ENCODE measurements around the gene MAN2A1. TPM values are rescaled to one million over a fixed set of nuclear protein-coding genes. Genes with fewer than 3 reads are reported as not detected.

The MAN2A1 gene
- total RNA-seq, 2 experiments from 2014 or later, result 23.0 to 28.7 TPM

GRCh38 chr5:109880907-109881685 is 191.4 kb downstream of the MAN2A1 start:
- intact Hi-C loops (cut with micrococcal nuclease; ENCODE audit: unreplicated experiment), result no loop called here
- BruUV-seq (replicated peaks), result no TSS peak
- Histone ChIP-seq H3K4me2 (ENCODE audit: low read length) (no peak overlapping the region), H3K79me2 (ENCODE audit: insufficient read depth, low read depth, low read length) (no peaks in the 10 kb centered on the region), H3K36me3 (ENCODE audit: insufficient read depth, low read length) (no peaks in the 10 kb centered on the region), H3K4me1 (ENCODE audit: insufficient read depth, low read length, poor library complexity, severe bottlenecking) (no peaks in the 10 kb centered on the region), H4K20me1 (ENCODE audit: insufficient read depth, low read length) (no peaks in the 10 kb centered on the region), H3K9me2 (ENCODE audit: insufficient read depth, low read length) (no peaks in the 10 kb centered on the region), H2AFZ (ENCODE audit: low read length) (no peak overlapping the region), H3K4me3 (ENCODE audit: low read depth, low read length, poor library complexity, severe bottlenecking) (no peak overlapping the region), H3K27ac (ENCODE audit: low read depth, low read length, poor library complexity, severe bottlenecking) (no peak overlapping the region), H3K9me3 (ENCODE audit: low read length) (no peaks in the 10 kb centered on the region)
- CTCF ChIA-PET (ENCODE audit: unreplicated experiment), result no interaction called here
- TF ChIP-seq EZH2phosphoT487 (IDR thresholded peaks at IDR 0.05; ENCODE audit: borderline replicate concordance, low read depth, low read length) (no peak), CTCF (conservative IDR thresholded peaks at IDR 0.05; ENCODE audit: low read length) (no peak)
- POLR2A ChIA-PET, result interaction anchor here (0.6 to 0.7 kb wide), 2 partner anchors 28 to 113 kb away, joined by 3 read pairs; no protein-coding TSS in a partner anchor
- no peak for DNase-seq (ENCODE audit: low spot score)

GRCh38 chr5:109882546-109882945 is 192.8 kb downstream of the MAN2A1 start:
- Histone ChIP-seq H3K9me2 (ENCODE audit: insufficient read depth, low read length) (no peaks in the 10 kb centered on the region), H3K79me2 (ENCODE audit: insufficient read depth, low read depth, low read length) (no peaks in the 10 kb centered on the region), H3K4me3 (ENCODE audit: low read depth, low read length, poor library complexity, severe bottlenecking) (no peak overlapping the region), H4K20me1 (ENCODE audit: insufficient read depth, low read length) (no peaks in the 10 kb centered on the region), H3K4me1 (ENCODE audit: insufficient read depth, low read length, poor library complexity, severe bottlenecking) (no peaks in the 10 kb centered on the region), H3K36me3 (ENCODE audit: insufficient read depth, low read length) (no peaks in the 10 kb centered on the region), H3K27ac (ENCODE audit: low read depth, low read length, poor library complexity, severe bottlenecking) (no peak overlapping the region), H3K4me2 (ENCODE audit: low read length) (no peak overlapping the region), H3K9me3 (ENCODE audit: low read length) (no peaks in the 10 kb centered on the region), H2AFZ (ENCODE audit: low read length) (no peak overlapping the region)
- no peak for DNase-seq (ENCODE audit: low spot score)
- TF ChIP-seq CTCF (conservative IDR thresholded peaks at IDR 0.05; ENCODE audit: low read length) (no peak), EZH2phosphoT487 (IDR thresholded peaks at IDR 0.05; ENCODE audit: borderline replicate concordance, low read depth, low read length) (no peak)
- BruUV-seq (replicated peaks), result no TSS peak
- CTCF ChIA-PET (ENCODE audit: unreplicated experiment), result no interaction called here
- intact Hi-C loops (cut with micrococcal nuclease; ENCODE audit: unreplicated experiment), result no loop called here
- POLR2A ChIA-PET, result no interaction called here

GRCh38 chr5:109884676-109885075 is 194.9 kb downstream of the MAN2A1 start:
- Histone ChIP-seq H3K4me1 (ENCODE audit: insufficient read depth, low read length, poor library complexity, severe bottlenecking) (no peaks in the 10 kb centered on the region), H3K79me2 (ENCODE audit: insufficient read depth, low read depth, low read length) (no peaks in the 10 kb centered on the region), H3K36me3 (ENCODE audit: insufficient read depth, low read length) (no peaks in the 10 kb centered on the region), H3K4me2 (ENCODE audit: low read length) (no peak overlapping the region), H2AFZ (ENCODE audit: low read length) (no peak overlapping the region), H3K27ac (ENCODE audit: low read depth, low read length, poor library complexity, severe bottlenecking) (no peak overlapping the region), H3K4me3 (ENCODE audit: low read depth, low read length, poor library complexity, severe bottlenecking) (no peak overlapping the region), H3K9me3 (ENCODE audit: low read length) (no peaks in the 10 kb centered on the region), H3K9me2 (ENCODE audit: insufficient read depth, low read length) (no peaks in the 10 kb centered on the region), H4K20me1 (ENCODE audit: insufficient read depth, low read length) (no peaks in the 10 kb centered on the region)
- ChIA-PET POLR2A (no interaction called here), CTCF (ENCODE audit: unreplicated experiment) (no interaction called here)
- BruUV-seq (replicated peaks), result no TSS peak
- DNase-seq (ENCODE audit: low spot score), result no peak
- intact Hi-C loops (cut with micrococcal nuclease; ENCODE audit: unreplicated experiment), result no loop called here
- TF ChIP-seq CTCF (conservative IDR thresholded peaks at IDR 0.05; ENCODE audit: low read length), result no peak
- no peak for TF ChIP-seq EZH2phosphoT487 (IDR thresholded peaks at IDR 0.05; ENCODE audit: borderline replicate concordance, low read depth, low read length)
